Psoas muscle (tissue), 8 donors: ENCODE results near the gene OR4F6. TPM values are rescaled to one million over a fixed set of nuclear protein-coding genes. Genes with fewer than 3 reads are reported as not detected.
"Not testable (repeated sequence)": the region's sequence is repeated elsewhere in the genome, so short reads cannot be mapped to it uniquely, and the experiment has no call there.

Source experiments
- ATAC-seq, 4 donors: fragments of 200-7000 bp; cut with Tn5 transposase; one replicate each; pipeline ENCODE4 v1.9.1; 2020; ENCODE audit warnings: moderate library complexity in 3 of 4, mild to moderate bottlenecking in 2 of 4
- DNase-seq, 2 donors: peaks; one replicate each; pipeline ENCODE4 v3.0.0-alpha.2; 2020
- H3K27ac ChIP-seq: fragments of 200-600 bp; one replicate; pipeline ENCODE4 v1.8.0; 2022
- H3K27me3 ChIP-seq, 3 donors: fragments of 200-600 bp in 1 of 3; one replicate each; pipeline versions ENCODE4 v1.6.1 to v1.8.0; 2013 to 2022; ENCODE audit warnings: low read length in 2 of 3, mild to moderate bottlenecking in 2 of 3, moderate library complexity in 1 of 3; ENCODE audit not compliant: insufficient read depth in 3 of 3
- H3K36me3 ChIP-seq, 2 donors: fragments of 200-600 bp in 1 of 2; one replicate each; pipeline versions ENCODE4 v1.6.1 to v1.8.0; 2013 to 2022; ENCODE audit warnings: low read depth in 1 of 2, mild to moderate bottlenecking in 1 of 2, moderate library complexity in 1 of 2; ENCODE audit not compliant: insufficient read depth in 1 of 2
- H3K4me1 ChIP-seq: fragments of 200-600 bp; one replicate; pipeline ENCODE4 v1.8.0; 2022
- H3K4me3 ChIP-seq: fragments of 200-600 bp; one replicate; pipeline ENCODE4 v1.8.0; 2022; ENCODE audit warnings: mild to moderate bottlenecking
- H3K9me3 ChIP-seq: fragments of 200-600 bp; one replicate; pipeline ENCODE4 v1.8.0; 2022
- CTCF ChIP-seq: fragments of 200-600 bp; IDR thresholded peaks from one replicate; pipeline ENCODE4 v1.8.0; 2022; ENCODE audit warnings: antibody characterized with exemption
- WGBS, 3 donors: extraction: QIAGEN DNeasy Blood & Tissue Kit; methylation state at CpG; one replicate each; pipeline versions ENCODE4 v1.1.6 to v1.1.7; 2013; 5-methylcytosine and 5-hydroxymethylcytosine counted together
- intact Hi-C, 2 donors: fragments of 100-400 bp; cut with DNase I; formaldehyde crosslinking; loops; one replicate each; pipeline versions ENCODE4 v1.11.0 to v1.14.2; 2022
- polyA plus RNA-seq, 3 donors: library from polyadenylated mRNA; stranded (reverse); fragments of 200-250 nt; gene quantifications; one replicate each; pipeline ENCODE4 v1.2.3, GENCODE V29; 2013
- total RNA-seq, 4 donors: library from RNA; stranded (reverse); fragmentation: NEBNext Ultra II Directional in 2 of 4; extraction: Animal tissue kit (Norgen Biotek cat#: 25700) in 2 of 4; gene quantifications; one replicate each; pipeline versions ENCODE4 v1.2.1 to v1.2.4, GENCODE V29; 2021 to 2023
- donor health status: healthy with polysubstance abuse.
- donor health status: DM: no; HTN: no; CAD: no; lungs with moderate emphysema.
- donor health status: Bipolar disorder and iron deficiency.
- donor health status: healthy.
- donor health status: DM: yes; HTN: yes; CAD: no.
- donor health status: DM: no; HTN: no; CAD: no.
- donor health status: DM: no; HTN: no; CAD: no.
- donor health status: DM: yes; HTN: yes; CAD: no.

OR4F6 gene
- total and polyA plus RNA-seq, 7 donors, result not detected

- H3K9me3 ChIP-seq, intact Hi-C loops, H3K27ac ChIP-seq, DNase-seq, H3K4me3 ChIP-seq, ATAC-seq, H3K27me3 ChIP-seq, H3K36me3 ChIP-seq, H3K4me1 ChIP-seq: not testable (repeated sequence)
- WGBS, 3 donors, result 60 to 76% (median 74%) methylated on average over 4 to 5 of the region's 5 CpGs
Observed at GRCh38 chr15:101788503-101789269, 14.6 kb upstream of the OR4F6 start.

- ATAC-seq, H3K4me3 ChIP-seq, H3K27me3 ChIP-seq, DNase-seq, H3K27ac ChIP-seq, H3K9me3 ChIP-seq, intact Hi-C loops, H3K36me3 ChIP-seq, H3K4me1 ChIP-seq: not testable (repeated sequence)
- 22 to 54% methylated on average over 1 of the region's 4 CpGs; no CpG with 5 or more reads in 1 of the 3 donors for WGBS, 3 donors
Observed at GRCh38 chr15:101790748-101791147, 12.6 kb upstream of the OR4F6 start.

- ATAC-seq, DNase-seq, H3K9me3 ChIP-seq, H3K36me3 ChIP-seq, intact Hi-C loops, H3K4me3 ChIP-seq, H3K4me1 ChIP-seq, H3K27ac ChIP-seq: not testable (repeated sequence)
- 66 to 72% (median 70%) methylated on average over 7 of the region's 7 CpGs for WGBS, 3 donors
- H3K27me3 ChIP-seq, result peaks cover 0 to 15% (median 0%) of the 10 kb centered on the region in 3 donors
Observed at GRCh38 chr15:101793981-101794380, 9.3 kb upstream of the OR4F6 start.

- Histone ChIP-seq H3K4me3 (no peak overlapping the region), H3K27ac (no peak overlapping the region), H3K36me3 (no peaks in the 10 kb centered on the region), H3K4me1 (no peaks in the 10 kb centered on the region), H3K9me3 (no peaks in the 10 kb centered on the region), H3K27me3 (peaks cover 0 to 15% (median 0%) of the 10 kb centered on the region in 3 donors)
- no peak for TF ChIP-seq CTCF
- ATAC-seq (no peak), DNase-seq (no peak)
- intact Hi-C loops, result no loop called here
- 73 to 97% (median 73%) methylated on average over 1 of the region's 1 CpG for WGBS, 3 donors
Observed at GRCh38 chr15:101795455-101795854, 7.9 kb upstream of the OR4F6 start.

GRCh38 chr15:101799665-101800064 is 3.6 kb upstream of the OR4F6 start:
- DNase-seq (no peak), ATAC-seq (no peak)
- 61 to 75% (median 67%) methylated on average over 1 of the region's 1 CpG for WGBS, 3 donors
- no peaks in the 10 kb centered on the region for H3K36me3 ChIP-seq
- H3K9me3 ChIP-seq, result no peaks in the 10 kb centered on the region
- no peaks in the 10 kb centered on the region for H3K4me1 ChIP-seq
- H3K4me3 ChIP-seq, result no peak overlapping the region
- no peak overlapping the region for H3K27ac ChIP-seq
- intact Hi-C loops, result no loop called here
- H3K27me3 ChIP-seq, result peaks cover 0 to 17% (median 0%) of the 10 kb centered on the region in 3 donors
- TF ChIP-seq CTCF, result no peak

- Histone ChIP-seq H3K9me3 (no peaks in the 10 kb centered on the region), H3K36me3 (no peaks in the 10 kb centered on the region), H3K4me1 (no peaks in the 10 kb centered on the region), H3K27me3 (peaks cover 0 to 14% (median 0%) of the 10 kb centered on the region in 3 donors), H3K27ac (no peak overlapping the region), H3K4me3 (no peak overlapping the region)
- WGBS, 3 donors, result 89 to 97% (median 93%) methylated on average over 1 of the region's 1 CpG
- DNase-seq (no peak), ATAC-seq (no peak)
- TF ChIP-seq CTCF, result no peak
- intact Hi-C loops, result no loop called here
Observed at GRCh38 chr15:101801048-101801447, 2.3 kb upstream of the OR4F6 start.
